Measurements from ENCODE around the gene ARID2. TPM values are rescaled to one million over a fixed set of nuclear protein-coding genes. Genes with fewer than 3 reads are reported as not detected.

ARID2 gene
- total and polyA plus RNA-seq, 2 of the 13 experiments (the other 11 are each of a cell fraction or from before 2014, with no cell fraction given): 15.9 to 22.2 TPM

DNA sequence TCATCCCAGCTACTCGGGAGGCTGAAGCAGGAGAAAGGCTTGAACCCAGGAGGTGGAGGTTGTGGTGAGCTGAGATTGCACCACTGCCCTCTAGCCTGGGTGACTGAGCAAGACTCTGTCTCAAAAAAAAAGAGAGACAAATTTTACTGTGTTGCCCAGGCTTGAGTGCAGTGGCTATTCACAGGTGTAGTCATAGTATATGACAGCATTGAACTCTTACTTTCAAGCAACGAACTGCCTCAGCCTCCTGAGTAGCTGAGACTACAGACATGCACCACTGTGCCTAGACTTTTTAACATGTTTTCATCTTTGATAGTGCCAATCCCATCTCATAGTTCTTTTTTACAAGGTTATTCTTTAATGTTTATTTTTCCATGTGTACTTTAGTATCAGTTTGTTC is 13.7 kb downstream of the ARID2 start (continued):
- TF ChIP-seq, protein P1, sequence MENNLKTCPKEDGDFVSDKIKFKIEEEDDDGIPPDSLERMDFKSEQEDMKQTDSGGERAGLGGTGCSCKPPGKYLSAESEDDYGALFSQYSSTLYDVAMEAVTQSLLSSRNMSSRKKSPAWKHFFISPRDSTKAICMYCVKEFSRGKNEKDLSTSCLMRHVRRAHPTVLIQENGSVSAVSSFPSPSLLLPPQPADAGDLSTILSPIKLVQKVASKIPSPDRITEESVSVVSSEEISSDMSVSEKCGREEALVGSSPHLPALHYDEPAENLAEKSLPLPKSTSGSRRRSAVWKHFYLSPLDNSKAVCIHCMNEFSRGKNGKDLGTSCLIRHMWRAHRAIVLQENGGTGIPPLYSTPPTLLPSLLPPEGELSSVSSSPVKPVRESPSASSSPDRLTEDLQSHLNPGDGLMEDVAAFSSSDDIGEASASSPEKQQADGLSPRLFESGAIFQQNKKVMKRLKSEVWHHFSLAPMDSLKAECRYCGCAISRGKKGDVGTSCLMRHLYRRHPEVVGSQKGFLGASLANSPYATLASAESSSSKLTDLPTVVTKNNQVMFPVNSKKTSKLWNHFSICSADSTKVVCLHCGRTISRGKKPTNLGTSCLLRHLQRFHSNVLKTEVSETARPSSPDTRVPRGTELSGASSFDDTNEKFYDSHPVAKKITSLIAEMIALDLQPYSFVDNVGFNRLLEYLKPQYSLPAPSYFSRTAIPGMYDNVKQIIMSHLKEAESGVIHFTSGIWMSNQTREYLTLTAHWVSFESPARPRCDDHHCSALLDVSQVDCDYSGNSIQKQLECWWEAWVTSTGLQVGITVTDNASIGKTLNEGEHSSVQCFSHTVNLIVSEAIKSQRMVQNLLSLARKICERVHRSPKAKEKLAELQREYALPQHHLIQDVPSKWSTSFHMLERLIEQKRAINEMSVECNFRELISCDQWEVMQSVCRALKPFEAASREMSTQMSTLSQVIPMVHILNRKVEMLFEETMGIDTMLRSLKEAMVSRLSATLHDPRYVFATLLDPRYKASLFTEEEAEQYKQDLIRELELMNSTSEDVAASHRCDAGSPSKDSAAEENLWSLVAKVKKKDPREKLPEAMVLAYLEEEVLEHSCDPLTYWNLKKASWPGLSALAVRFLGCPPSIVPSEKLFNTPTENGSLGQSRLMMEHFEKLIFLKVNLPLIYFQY (CRISPR knock-in tag; IDR thresholded peaks at IDR 0.05; ENCODE audit: borderline replicate concordance): no peak
- no peak for TF ChIP-seq BRCA1 (CRISPR knock-in tag; IDR thresholded peaks at IDR 0.05)
- TF ChIP-seq, protein P2, sequence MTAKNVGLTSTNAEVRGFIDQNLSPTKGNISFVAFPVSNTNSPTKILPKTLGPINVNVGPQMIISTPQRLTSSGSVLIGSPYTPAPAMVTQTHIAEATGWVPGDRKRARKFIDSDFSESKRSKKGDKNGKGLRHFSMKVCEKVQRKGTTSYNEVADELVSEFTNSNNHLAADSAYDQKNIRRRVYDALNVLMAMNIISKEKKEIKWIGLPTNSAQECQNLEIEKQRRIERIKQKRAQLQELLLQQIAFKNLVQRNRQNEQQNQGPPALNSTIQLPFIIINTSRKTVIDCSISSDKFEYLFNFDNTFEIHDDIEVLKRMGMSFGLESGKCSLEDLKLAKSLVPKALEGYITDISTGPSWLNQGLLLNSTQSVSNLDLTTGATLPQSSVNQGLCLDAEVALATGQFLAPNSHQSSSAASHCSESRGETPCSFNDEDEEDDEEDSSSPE (CRISPR knock-in tag; IDR thresholded peaks at IDR 0.05): no peak
- TF ChIP-seq, protein P3, sequence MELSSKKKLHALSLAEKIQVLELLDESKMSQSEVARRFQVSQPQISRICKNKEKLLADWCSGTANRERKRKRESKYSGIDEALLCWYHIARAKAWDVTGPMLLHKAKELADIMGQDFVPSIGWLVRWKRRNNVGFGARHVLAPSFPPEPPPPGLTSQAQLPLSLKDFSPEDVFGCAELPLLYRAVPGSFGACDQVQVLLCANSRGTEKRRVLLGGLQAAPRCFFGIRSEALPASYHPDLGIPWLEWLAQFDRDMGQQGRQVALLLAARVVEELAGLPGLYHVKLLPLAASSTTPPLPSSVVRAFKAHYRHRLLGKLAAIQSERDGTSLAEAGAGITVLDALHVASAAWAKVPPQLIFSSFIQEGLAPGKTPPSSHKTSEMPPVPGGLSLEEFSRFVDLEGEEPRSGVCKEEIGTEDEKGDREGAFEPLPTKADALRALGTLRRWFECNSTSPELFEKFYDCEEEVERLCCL (CRISPR knock-in tag; IDR thresholded peaks at IDR 0.05; ENCODE audit: borderline replicate concordance): no peak
- TF ChIP-seq, protein P4, sequence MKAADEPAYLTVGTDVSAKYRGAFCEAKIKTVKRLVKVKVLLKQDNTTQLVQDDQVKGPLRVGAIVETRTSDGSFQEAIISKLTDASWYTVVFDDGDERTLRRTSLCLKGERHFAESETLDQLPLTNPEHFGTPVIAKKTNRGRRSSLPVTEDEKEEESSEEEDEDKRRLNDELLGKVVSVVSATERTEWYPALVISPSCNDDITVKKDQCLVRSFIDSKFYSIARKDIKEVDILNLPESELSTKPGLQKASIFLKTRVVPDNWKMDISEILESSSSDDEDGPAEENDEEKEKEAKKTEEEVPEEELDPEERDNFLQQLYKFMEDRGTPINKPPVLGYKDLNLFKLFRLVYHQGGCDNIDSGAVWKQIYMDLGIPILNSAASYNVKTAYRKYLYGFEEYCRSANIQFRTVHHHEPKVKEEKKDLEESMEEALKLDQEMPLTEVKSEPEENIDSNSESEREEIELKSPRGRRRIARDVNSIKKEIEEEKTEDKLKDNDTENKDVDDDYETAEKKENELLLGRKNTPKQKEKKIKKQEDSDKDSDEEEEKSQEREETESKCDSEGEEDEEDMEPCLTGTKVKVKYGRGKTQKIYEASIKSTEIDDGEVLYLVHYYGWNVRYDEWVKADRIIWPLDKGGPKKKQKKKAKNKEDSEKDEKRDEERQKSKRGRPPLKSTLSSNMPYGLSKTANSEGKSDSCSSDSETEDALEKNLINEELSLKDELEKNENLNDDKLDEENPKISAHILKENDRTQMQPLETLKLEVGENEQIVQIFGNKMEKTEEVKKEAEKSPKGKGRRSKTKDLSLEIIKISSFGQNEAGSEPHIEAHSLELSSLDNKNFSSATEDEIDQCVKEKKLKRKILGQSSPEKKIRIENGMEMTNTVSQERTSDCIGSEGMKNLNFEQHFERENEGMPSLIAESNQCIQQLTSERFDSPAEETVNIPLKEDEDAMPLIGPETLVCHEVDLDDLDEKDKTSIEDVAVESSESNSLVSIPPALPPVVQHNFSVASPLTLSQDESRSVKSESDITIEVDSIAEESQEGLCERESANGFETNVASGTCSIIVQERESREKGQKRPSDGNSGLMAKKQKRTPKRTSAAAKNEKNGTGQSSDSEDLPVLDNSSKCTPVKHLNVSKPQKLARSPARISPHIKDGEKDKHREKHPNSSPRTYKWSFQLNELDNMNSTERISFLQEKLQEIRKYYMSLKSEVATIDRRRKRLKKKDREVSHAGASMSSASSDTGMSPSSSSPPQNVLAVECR (CRISPR knock-in tag; IDR thresholded peaks at IDR 0.05; ENCODE audit: borderline replicate concordance): no peak
- no peak for TF ChIP-seq CEBPB (IDR thresholded peaks at IDR 0.05; ENCODE audit: borderline replicate concordance, low read depth, low read length)
- TF ChIP-seq RCOR2 (CRISPR knock-in tag; IDR thresholded peaks at IDR 0.05): no peak

All from HepG2 (cell line).